Right hindlimb (tissue), 1 donor: ENCODE data around the gene PHKB.
"Not testable (repeated sequence)": the region's sequence is repeated elsewhere in the genome, so short reads cannot be mapped to it uniquely, and the experiment has no call there.

Source experiments
- DNase-seq: peaks from one replicate; pipeline ENCODE4 v3.0.0-alpha.2; 2018

Gene PHKB

DNA sequence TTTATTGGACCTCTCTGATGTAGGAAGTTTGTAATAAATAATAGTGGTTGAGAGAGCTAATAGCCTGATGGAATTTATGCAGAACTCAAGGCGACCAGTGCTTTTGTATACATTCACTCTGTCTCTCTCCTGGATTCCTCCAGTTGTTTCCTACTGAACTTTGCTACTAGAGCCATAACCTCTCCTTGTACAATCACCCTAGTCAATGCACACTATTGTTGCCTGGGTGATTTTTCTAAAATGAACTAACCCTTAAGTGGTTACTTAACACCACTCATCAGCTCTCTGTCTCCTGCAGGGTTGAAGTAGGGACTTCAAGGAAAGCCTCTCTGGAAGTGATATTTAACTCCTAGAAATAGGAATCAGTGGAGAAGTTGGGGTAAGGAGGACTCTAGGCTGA is 9.7 kb downstream of the PHKB start:
- no peak for DNase-seq

DNA sequence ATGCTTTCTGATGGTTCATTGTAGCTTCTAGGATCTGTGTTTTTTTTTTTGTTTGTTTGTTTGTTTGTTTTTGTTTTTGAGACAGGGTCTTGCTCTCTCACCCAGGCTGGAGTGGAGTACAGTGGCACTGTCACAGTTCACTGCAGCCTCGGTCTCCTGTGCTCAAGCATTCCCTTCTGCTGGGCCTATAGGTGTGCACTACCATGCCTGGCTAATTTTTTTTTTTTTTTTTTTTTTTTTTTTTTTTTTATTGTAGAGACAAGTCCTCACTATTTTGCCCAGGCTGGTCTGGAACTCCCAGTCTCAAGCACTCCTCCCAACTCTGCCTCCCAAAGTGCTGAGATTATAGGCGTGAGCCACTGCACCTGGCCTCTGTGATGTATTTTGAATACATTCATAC is 11.9 kb downstream of the PHKB start:
- not testable (repeated sequence) for DNase-seq

DNA sequence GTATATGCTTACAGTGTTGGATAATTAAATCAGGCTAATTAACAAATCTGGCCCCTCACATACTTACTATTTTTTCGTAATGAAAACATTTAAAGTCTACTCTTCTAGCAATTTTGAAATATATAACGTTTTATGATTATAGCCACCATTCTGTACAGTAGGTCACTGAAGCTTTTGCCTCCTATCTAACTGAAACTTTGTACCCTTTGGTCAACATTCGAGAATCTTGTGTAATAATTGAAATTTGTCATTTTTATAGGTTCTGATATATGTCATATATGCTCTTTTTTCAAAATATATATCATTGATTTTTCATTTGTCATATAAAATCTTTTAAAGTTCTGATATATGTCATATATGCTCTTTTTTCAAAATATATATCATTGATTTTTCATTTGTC is 12.7 kb downstream of the PHKB start:
- DNase-seq, result no peak

DNA sequence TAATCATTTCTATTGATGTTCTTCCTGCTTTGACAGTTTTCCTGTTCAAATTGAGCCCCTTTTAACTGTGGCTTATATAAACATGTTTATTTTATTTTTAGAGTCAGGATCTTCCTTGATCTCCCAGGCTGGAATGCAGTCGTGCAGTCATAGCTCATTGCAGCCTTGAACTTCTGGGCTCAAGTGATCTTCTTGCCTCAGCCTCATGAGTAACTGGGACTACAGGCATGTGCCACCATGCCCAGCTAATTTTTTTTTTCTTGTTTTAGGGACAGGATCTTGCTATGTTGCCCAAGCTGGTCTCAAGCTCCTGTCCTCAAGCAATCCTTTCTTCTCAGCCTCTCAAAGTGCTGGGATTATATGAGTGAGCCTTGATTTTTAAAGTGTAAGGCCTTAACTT is 14.7 kb downstream of the PHKB start:
- no peak for DNase-seq

DNA sequence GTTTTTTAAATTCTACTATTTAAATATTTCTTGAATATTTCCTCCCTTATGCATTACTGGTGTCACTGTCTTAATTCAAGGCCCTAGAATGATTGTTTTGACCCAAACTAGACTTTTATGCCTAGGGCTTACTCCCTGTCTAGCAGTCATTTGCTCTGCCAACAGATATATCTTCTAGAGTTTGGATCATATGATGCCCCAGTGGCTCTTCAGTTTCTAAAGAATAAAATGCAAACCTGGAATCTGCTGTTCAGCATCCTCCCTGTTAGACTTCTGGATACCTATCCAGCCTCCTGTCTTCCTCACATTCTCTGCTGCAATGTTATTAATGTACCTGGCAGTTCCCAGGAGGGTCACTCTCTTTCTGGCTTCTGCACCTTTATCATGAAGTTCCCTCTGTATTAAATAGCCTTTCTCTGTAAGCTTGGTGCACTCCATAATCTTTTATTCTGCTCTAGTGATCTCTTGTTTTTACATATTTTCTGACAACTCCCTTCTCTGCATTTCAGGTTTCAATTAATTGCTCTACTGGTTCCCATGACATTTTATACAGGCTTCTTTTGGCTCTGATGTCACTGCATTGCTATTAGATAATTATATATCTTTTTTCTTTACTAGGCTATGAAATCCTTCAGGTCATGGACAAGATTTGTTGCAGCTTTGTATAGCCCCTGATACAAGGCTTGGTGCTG is 15.7 kb downstream of the PHKB start:
- DNase-seq, result no peak

DNA sequence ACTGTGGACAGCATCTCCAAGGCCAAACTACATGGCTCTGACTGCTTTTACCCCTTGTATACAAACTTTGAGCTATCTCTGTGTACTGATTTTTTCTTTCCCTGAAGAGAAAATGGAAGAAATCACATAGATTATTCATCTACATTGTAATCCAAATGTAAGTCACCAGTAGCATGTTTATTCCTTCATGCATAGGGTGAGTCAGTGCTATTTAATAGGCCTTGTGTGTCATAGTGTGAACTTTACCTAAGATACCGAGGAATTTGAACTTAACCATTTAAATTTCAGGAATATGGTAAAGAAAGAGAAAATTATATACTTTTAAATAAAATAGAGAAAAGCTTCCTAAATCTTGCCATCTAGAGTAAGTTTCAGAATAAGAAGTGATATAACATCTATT is 16.5 kb downstream of the PHKB start:
- DNase-seq, result no peak

DNA sequence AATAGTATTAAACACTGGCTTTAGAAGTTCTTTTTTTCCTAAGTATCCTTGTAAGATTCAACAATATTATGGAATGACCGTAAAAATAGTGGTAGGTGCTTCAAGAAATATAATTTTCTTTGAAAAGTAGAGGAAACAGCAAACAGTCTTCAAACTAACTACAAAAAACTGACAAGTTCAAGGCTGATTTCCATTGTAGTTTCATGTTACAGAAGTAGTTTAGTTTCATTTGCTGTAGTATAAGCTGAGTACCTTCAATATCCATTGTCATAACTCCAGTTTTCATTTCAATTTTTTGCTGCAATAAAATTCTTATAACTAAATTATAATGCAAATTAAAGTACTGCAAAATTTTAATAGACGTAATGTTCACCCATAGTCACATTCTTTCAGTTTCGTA is 19.3 kb downstream of the PHKB start:
- no peak for DNase-seq

DNA sequence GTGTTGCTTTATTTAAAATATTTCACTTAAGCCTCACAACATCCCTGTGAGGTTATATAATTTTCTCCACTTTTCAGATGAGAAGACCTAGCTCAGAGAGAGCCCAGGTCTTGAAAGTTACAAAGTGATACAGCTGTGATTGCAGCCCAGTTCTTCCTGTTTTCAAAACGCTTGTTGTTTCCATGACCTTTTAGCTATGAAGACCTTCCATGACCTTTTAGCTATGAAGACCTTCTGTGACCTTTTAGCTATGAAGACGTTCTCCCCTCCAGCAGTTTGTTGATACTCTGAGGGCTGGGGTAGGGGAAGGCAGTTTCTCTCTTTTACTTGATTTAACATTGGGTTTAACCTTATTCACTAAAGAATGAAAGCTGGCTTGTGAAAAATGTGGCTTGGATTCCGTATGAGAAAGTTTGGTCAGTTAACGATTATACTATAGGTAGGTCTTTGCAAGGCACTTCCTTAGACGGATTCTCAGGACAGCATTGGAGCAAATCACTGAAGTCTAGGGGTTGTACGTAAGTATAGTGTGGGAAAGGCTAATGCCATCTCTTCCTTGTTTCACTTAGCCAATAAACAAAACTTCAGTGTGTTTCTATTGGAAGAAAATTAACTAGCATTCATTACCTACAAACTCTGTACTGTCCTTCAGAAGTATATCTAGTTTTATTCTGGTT is 20.7 kb downstream of the PHKB start:
- no peak for DNase-seq

DNA sequence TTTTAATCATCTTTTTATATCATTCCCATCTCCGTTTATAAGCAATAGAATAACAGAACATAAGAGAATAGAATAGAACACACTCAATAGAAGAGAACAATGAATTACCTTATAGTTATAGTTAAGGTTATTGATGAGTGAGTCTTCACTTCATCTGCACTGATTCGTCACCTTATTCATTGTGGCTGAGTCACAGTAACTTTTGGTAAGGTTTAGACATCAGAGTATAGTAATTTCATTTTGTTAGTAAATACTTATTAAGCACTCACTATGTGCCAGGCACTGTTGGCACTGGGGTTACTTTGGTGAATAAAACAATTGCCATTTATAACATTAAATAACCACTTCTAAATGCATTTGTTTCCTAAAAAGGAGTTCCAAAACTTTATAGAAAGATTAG is 22.5 kb downstream of the PHKB start:
- no peak for DNase-seq

DNA sequence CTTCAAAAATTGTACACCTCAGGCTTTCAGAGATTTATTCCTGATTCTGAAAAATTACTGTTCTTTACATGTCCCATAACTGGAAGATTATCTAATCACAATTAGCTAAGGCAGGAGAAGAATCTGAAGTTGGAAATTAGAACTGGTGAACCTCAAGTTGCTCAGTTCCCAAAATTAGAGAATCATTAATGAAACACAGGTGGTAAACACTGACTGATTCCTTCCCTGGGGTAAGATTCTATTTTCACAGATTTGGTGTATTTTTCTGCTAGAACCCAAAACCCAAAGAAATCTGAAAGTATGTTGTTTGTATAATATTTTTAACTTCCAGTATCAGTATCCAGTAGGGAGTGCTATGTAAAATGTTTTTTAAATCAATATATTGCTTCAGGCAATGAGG is 25.7 kb downstream of the PHKB start:
- no peak for DNase-seq

DNA sequence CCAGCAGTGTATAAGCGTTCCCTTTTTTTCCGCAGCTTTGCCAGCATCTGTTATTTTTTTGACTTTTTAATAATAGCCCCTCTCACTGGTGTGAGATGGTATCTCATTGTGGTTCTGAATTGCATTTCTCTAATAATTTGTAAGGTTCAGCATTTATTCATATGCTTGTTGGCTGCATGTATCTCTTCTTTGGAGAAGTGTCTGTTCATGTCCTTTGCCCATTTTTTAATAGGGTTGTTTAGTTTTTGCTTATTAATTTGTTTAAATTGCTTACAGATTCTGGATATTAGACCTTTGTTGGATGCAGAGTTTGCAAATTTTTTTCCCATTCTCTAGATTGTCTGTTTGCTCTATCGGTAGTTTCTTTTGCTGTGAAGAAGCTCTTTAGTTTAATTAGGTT is 26.9 kb downstream of the PHKB start:
- no peak for DNase-seq

DNA sequence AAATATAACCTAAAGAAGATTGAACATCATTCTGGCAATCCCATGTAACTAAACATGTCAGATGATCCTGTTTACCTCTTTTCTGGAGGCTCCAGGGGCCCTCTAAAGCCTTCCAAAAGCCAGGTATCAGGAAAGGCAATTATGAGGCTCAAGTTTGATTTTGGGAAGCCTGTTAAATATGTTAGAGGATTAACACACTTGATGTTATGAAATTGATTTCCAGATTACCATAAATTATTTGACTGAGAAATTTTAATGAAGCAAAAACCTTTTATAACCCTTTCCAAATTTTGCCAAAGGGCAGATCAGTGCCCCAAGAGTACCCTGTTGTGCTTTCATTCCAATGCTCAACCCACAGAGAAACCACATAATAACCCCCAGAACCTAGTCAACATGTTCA is 29.3 kb downstream of the PHKB start:
- DNase-seq, result no peak

DNA sequence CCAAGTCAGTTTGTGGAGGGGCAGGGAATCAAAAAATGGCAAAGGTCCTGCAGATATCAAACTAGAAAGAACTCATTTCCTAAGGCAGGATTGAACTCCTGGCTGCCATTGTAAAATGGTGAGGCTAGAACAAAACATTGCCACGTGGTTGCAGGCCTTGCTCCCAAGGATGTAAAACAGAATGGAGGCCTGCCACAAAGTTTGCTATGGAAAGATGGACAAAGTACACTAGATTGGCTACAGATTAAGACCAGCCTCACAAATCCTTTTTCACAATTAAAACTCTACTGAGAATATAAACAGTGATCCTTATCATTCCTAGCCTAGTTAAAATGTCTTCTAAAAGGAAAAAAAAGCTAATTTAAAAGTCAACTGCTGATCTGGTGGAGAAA is 30.9 kb downstream of the PHKB start:
- no peak for DNase-seq

DNA sequence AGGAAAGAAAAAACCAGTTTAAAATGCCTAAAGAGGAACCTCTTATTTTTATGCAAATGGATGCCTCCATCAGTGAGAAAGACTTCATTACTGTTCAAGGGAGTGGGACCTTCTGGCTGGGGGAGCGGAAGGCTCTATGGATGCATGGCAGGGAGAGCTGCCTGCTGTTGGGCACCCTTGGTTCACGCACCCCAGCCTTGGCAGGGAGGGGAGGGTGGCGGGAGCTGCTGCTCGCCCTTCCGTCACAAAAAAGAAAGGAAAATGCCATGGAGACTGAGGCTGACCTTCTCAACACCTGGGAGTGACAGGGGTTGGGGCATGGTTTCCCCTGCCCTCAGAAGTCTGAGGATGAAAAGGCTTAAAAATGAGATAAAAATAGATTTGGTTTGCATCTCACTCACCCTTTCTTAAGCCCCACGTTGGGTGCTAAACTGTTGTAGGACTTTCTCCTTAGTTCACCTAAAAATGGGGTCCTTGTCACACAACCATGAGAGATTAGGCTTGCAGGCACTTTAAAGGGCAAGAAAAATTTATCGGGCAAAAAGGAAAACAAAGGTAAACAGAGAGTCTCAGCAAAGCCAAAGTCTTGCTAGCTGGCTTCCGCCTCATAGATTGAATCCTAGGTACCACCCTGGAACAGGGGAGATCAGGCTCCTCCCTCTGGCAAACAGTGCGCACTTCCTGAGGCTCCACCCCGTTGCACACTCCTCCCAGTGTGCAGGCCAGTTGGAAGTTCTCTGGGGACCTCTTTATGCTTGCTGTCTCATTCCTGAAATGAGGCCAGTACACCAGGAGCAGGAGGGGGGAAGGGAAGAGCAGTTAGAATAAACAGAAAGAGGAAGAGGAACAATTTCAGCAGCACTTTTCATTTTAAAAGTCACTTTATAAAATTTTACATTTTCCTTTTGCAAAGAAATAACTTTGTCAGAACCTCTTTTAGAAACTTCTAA is 31.6 kb downstream of the PHKB start:
- peak; percentile 28 for DNase-seq

DNA sequence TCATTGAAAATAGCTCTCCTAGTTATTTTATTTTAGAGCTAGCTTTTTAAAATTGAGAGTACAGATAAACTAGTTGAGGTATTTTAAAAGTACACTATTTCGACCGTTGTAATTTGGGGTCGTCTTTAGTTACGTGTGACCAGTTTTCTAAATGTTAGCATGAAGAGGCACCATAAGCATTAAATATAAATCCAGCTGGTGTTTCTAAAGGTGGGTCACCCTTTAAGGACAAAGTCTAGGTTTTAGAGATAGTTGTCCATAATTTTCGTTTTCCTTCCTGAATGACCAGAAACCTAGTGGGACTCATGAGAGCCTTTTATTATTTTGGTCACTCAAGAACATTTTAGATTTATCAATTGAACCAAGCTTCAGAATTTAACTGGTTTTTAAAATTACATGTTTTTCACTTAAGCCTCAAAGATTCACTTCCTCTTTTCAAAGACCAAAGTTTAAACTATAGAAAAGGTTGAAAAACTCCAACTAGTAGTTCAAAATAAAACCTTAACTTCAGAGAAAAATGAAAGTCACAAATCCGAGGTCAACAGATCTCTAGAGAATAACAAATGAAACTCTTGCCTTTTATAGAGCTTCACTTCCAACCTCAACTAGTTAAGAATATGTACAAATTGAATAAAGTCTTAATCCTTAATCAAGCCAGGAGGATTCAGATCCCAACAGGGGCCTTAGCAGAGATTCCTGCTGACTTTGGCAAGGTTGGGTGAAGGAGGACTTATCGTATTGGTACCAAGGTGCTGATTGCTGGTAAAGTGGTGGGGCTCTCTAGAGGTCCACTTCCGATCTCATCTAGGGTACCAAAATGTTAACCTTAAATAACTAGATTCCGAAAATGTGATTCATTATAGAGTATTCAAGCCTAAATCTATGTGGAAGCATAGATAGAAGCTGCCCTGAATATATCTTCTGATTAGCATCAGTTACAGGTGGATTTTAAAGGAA is 32.5 kb downstream of the PHKB start:
- no peak for DNase-seq

DNA sequence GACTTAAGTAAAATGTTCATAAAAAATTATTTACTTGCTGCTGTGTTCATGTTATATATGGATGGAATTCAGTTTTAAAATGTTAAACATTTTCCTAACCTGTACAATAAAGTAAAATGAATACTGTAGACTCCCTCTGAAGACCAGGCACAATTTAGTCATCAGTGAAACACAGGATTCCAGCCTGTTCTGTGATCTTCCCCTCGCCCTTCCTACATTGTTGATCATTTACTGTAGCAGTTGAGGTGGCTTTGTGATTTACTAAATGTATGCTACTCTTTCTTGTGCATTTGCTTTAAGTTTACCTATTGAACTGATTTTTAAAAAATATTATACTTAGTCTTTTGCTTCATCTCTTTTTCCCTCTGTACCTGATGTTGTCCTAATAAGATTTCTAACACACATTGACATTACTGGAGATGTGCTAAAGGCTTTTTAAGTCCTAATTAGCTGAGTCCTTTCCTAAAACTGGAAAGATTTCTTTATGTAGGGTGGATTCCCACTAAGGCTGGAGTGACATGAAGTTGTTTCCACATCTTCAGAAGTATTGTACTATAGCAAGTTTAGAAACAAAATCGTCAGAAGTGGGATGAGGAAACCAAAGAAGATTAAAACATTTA is 38.1 kb downstream of the PHKB start:
- DNase-seq, result no peak

DNA sequence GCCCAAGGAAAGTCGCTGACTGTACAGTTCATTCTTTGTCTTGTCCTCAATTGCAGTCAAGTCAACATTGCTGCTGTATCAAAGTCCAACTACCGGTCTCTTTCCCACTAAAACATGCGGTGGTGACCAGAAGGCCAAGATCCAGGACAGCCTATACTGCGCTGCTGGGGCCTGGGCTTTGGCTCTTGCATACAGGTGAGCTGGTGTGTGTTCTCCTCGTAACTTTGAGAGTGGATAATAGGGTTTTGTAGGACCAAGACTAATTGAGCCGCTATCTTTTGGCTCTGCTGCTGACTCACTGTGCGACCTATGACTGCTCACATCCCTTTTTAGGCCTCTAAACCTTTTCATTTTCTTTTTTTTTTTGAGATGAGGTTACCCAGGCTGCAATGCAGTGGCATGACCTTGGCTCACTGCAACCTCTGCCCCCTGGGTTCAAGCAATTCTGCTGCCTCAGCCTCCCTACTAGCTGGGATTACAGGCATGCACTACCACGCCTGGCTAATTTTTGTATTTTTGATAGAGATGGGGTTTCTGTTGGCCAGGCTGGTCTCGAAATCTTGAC is 38.7 kb downstream of the PHKB start:
- DNase-seq, result no peak

DNA sequence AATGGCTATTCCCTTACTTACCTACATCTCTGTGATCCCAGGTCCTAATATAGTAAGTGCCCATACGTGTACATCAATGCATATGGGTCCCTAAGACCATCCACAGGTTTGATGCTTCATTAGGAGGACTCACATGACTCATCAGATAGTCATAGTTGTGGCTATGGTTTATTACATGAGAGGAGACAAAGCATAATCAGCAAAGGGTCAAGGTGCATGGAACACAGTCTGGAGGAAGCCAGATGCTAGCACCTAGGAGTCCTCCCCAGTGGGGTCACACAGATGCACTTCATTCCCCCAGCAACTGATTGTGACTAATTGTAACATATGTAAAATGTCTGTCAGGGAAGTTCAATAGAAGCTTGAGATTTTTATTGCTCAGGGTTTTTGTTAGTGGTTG is 42.8 kb downstream of the PHKB start:
- no peak for DNase-seq

DNA sequence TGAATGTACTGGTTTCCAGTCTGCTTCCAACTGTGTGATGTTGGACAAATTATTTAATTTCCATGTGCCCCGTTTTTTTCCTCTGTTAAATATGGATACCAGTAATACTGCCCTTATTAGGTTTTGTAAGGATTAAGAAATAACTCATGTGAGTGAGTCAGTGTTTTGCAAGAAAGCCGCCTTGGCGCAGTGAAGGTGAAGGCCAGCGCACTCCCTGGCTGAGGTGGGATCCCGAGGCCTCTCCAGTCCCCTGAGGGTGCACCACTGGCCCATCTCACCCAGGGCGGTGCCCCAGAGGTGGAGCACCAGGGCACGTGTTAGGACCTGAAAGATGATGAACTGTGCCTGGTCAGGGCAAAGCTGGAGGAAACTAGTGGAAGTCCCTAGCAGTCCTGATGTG is 43.5 kb downstream of the PHKB start:
- DNase-seq, result no peak

DNA sequence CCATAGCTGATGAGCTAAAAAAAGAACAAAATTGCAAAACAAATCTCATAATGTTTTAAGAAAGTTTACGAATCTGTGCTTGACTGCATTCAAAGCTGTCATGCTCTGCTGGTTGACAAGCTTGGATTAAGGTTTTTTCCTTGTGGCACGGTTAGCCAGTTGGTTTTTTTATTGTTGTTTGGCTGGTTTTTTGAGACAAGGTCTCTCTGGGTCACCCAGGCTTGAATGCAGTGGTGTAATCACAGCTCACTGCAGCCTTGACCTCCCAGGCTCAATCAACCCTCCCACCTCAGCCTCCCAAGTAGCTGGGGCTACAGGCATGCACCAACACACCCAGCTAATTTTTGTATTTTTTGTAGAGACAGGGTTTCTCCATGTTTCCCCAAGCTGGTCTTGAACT is 45.7 kb downstream of the PHKB start:
- no peak for DNase-seq

DNA sequence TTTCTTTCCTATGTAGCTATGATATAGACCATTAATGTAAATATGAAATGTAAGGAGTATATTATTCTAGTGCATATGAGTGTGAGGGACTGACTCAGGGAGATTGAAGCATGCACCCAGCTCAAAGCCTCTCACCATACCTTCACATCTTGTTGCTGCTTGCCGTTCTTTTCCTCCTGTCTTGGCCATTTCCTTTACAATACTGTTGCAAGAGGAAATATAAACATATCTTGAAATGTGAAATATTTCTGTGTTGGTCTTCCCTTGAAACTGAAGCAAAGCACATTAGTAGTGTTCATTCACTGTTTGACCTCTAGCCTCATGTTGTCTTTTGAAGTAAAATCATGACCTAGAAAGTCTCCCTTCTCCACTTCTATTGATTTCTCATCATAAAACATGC is 46.6 kb downstream of the PHKB start:
- DNase-seq, result no peak

DNA sequence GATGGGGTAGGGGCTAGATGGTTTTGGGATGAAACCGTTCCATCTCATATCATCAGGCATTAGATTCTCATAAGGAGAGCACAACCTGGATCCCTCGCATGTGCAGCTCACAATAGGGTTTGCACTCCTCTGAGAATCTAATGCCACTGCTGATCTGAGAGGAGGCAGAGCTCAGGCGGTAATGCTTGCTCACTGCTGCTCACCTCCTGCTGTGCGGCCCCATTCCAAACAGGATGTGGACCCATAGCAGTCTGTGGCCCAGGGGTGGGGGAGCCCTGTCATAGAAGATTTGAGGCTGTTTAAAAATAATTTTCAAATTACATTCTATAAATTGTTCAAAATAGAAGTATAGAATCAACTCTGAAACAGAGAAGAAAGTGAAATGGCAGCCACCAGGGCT is 50.8 kb downstream of the PHKB start:
- DNase-seq, result no peak
